GM12865 (cell line): Measurements from ENCODE around the gene INPP4B.

Source experiments
- DNase-seq: peaks from one replicate; pipeline ENCODE4 v3.0.0; 2010; ENCODE audit warnings: low read depth
- H3K4me3 ChIP-seq: 2 replicates; pipeline ENCODE4 v1.5.1; 2011; ENCODE audit warnings: mild to moderate bottlenecking, low read depth, low read length, control low read depth
- TF ChIP-seq, protein P1 (sequence below): IDR thresholded peaks from 2 replicates; pipeline ENCODE4 v1.5.1; 2011; ENCODE audit warnings: low read length, control low read depth, low read depth, inconsistent platforms; ENCODE audit not compliant: insufficient read depth; ENCODE audit errors: missing control alignments

The INPP4B gene

DNA sequence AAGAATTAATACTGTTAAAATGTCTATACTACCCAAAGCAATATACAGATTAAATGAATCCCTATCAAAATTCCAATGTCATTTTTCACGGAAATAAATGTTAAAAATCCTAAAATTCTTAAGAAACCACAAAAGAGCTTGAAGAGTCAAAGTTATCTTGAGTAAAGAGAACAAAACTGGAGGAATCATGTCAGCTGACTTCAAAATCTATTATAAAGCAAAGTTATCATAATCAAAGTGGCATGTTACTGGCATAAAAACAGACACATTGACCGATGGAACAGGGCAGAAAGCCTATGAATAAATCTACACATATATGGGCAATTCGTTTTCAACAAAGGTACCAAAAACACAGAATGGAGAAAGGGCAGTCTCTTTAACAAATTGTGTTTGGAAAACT lies 579.0 kb downstream of the INPP4B start:
- no peak for DNase-seq
- no peak overlapping the region for H3K4me3 ChIP-seq
- TF ChIP-seq, protein P1, sequence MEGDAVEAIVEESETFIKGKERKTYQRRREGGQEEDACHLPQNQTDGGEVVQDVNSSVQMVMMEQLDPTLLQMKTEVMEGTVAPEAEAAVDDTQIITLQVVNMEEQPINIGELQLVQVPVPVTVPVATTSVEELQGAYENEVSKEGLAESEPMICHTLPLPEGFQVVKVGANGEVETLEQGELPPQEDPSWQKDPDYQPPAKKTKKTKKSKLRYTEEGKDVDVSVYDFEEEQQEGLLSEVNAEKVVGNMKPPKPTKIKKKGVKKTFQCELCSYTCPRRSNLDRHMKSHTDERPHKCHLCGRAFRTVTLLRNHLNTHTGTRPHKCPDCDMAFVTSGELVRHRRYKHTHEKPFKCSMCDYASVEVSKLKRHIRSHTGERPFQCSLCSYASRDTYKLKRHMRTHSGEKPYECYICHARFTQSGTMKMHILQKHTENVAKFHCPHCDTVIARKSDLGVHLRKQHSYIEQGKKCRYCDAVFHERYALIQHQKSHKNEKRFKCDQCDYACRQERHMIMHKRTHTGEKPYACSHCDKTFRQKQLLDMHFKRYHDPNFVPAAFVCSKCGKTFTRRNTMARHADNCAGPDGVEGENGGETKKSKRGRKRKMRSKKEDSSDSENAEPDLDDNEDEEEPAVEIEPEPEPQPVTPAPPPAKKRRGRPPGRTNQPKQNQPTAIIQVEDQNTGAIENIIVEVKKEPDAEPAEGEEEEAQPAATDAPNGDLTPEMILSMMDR: no peak

DNA sequence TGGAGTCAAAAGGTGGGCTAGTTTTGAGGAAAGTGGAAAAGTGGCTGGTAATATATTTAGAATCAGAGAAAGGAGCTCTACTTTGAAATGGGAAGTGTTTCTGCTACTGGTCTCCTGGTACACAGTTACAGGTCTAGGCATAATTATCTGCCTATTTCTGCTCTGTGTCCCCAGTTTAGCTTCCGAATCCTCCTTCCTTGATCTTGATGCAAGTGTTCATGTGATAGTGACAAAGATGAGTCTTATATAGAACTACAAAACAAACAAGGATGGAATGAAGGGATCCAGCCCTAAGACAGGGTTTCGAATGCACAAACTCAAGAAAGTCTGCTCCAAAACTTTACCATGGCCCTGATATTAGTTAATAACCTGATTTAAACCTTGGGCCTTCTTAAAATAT lies 580.2 kb downstream of the INPP4B start:
- H3K4me3 ChIP-seq: no peak overlapping the region
- TF ChIP-seq, protein P1: no peak
- DNase-seq: no peak

DNA sequence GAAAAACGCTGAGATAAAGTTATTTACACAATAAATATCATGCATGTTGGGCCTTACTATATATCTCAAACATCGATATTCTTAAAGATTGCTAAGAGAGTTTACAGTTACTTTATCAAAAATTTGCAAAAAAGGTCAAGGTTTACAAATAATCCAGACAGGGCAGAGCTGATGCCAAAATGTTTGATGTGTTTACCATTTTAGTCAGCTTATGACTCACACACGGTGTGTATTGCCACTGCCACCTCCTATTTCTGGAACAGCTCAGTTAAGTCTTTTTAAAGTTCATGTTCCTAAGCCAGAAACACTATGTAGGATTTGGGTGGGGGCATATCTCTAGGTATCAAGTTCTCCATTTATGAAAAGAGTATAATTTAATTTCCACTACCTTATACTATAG lies 580.6 kb downstream of the INPP4B start:
- H3K4me3 ChIP-seq: no peak overlapping the region
- TF ChIP-seq, protein P1: no peak
- peak; percentile 10 for DNase-seq

DNA sequence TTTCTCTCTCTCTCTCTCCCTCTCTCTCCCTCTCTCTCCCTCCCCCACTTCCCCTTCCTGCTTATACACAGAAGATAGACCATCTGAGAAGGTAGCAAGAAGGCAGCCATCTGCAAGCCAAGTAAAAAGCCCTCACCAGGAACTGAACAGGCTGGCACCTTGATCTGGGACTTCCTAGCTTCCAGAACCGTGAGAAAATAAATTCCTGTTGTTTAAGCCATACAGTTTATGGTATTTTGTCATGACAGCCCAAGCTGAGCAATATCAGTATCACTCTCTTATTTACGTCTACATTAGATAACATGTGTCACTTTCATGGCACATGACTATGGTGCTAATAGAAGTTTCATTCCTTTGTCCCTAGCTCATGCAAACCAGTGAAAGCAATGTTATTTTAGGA lies 581.1 kb downstream of the INPP4B start:
- TF ChIP-seq, protein P1: no peak
- DNase-seq: peak; percentile 21
- no peak overlapping the region for H3K4me3 ChIP-seq

DNA sequence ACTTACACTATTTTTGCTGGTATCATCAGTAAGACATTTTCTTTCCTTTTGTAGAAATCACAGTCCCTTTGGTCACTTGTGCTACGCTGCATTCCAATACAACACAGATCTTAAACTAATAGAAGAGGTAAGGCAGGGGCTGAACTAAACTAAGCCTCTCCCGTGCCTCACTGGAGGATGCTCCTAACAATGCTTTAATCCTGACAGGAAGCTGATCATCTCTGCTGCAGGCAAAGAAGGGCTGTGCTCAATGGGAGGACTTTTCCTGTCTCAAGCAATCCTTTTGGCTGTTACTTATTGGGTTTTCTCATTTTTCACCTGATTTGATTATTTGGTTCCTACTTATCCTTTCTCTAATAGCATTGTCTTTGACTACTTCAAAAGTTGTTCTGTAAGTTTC lies 583.1 kb downstream of the INPP4B start:
- no peak overlapping the region for H3K4me3 ChIP-seq
- TF ChIP-seq, protein P1: no peak
- no peak for DNase-seq

DNA sequence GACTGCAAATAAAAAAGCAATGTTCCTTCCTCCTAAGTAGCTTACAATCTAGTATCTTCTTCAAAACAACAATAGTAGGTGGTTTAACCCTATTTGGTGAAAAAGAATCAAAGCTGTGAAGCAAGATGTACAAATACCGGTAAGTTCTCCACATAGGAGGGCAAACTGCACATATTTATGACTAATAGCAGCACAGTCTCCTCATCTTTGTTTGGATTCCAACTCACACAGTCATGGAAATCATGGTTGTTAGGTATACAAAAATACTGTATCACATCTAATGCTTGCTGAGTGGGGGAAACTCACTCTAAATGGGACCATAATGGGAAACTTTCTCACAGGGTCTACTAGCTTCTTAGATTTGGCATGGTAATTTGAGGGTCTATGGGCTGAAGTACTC lies 597.2 kb downstream of the INPP4B start:
- TF ChIP-seq, protein P1: no peak
- DNase-seq: no peak

DNA sequence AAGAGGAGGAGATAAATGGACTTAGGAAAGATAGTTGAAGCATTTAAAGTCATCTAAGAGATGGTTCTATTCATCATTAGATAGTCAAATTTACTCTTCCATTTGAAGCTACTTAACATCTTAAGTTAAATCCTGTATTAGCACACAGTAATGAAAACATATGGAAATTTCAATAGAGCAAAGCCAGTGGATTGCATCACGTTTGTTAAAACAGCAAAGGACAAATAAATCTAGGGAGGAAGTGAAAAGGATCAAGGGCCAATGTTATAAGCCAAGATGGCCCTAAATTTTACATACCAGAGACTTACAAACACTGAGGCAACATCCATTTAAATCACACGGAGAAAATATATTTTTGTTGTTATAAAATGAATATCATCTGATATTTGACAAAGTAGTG lies 602.8 kb downstream of the INPP4B start:
- TF ChIP-seq, protein P1: no peak
- no peak overlapping the region for H3K4me3 ChIP-seq
- no peak for DNase-seq

More for the DNA sequence above, 597.2 kb downstream of the INPP4B start:
- H3K4me3 ChIP-seq: no peak overlapping the region
